ENCODE data around the gene PRSS50. TPM values are rescaled to one million over a fixed set of nuclear protein-coding genes. Genes with fewer than 3 reads are reported as not detected.

PRSS50 gene
- total and polyA plus RNA-seq, 2 donors (not counting 3 experiments of a cell fraction or from before 2014, with no cell fraction given), result not detected

GRCh38 chr3:46710229-46710628 is 7.4 kb downstream of the PRSS50 start:
- DNase-seq (ENCODE audit: low read depth, low spot score) (no peak), FAIRE-seq (no peak)
- Histone ChIP-seq H3K36me3 (ENCODE audit: control insufficient read depth in 2 of 2, extremely low read depth in 1 of 2, insufficient read depth in 2 of 2, low read length in 2 of 2) (no peaks in the 10 kb centered on the region), H3K27ac (ENCODE audit: insufficient read depth, low read depth, low read length) (no peak overlapping the region), H3K9ac (replicated peaks; ENCODE audit: extremely low read depth, insufficient read depth, low read length) (no peak overlapping the region), H3K4me1 (ENCODE audit: control insufficient read depth, extremely low read depth, insufficient read depth, low read length) (peaks cover 11% of the 10 kb centered on the region), H3K9me3 (replicated peaks; ENCODE audit: control insufficient read depth, insufficient read depth, low read length) (no peaks in the 10 kb centered on the region), H3K9me1 (replicated peaks; ENCODE audit: control insufficient read depth, extremely low read depth, insufficient read depth, low read length) (no peaks in the 10 kb centered on the region), H4K20me1 (replicated peaks; ENCODE audit: control insufficient read depth, extremely low read depth, insufficient read depth, low read length) (no peaks in the 10 kb centered on the region), H2AFZ (ENCODE audit: low read depth, low read length) (no peak overlapping the region), H3K27me3 (ENCODE audit: control insufficient read depth in 2 of 2, insufficient read depth in 2 of 2, low read length in 2 of 2) (no peaks in the 10 kb centered on the region), H3K79me2 (ENCODE audit: control insufficient read depth, insufficient read depth, low read length) (no peaks in the 10 kb centered on the region), H3K4me3 (replicated peaks in 1 of 3; ENCODE audit: insufficient read depth in 1 of 3, low read depth in 1 of 3, low read length in 3 of 3) (no peak overlapping the region), H3K4me2 (ENCODE audit: insufficient read depth, low read length) (no peak overlapping the region)
- TF ChIP-seq MAX (IDR thresholded peaks at IDR 0.05; ENCODE audit: insufficient read depth, insufficient read length), result no peak
- no peak for TF ChIP-seq JUN (IDR thresholded peaks at IDR 0.05; ENCODE audit: borderline replicate concordance, insufficient read depth, insufficient read length, low read depth)
- TF ChIP-seq POLR2A (IDR thresholded peaks at IDR 0.05; ENCODE audit: low read depth, low read length), result no peak
- no peak for TF ChIP-seq POLR2AphosphoS5 (IDR thresholded peaks at IDR 0.05; ENCODE audit: insufficient read depth, low read depth, low read length)
- no peak for TF ChIP-seq MYC (IDR thresholded peaks at IDR 0.05; ENCODE audit: low read depth, low read length)
- TF ChIP-seq EZH2 (IDR thresholded peaks at IDR 0.05; ENCODE audit: borderline replicate concordance, low read depth, low read length, severe bottlenecking), result no peak
- no peak for TF ChIP-seq GATA2 (IDR thresholded peaks at IDR 0.05; ENCODE audit: insufficient read depth, insufficient read length, low read depth, low read length)
- no peak for TF ChIP-seq FOS (IDR thresholded peaks at IDR 0.05; ENCODE audit: borderline replicate concordance, insufficient read depth, low read length)
- no peak for TF ChIP-seq CTCF (IDR thresholded peaks at IDR 0.05; ENCODE audit: extremely low read depth in 1 of 2, insufficient read depth in 1 of 2, low read depth in 1 of 2, low read length in 2 of 2)
- dilution Hi-C loops (cut with MboI; ENCODE audit: extremely low pct_ligation_motif_present, low sequenced_read_pairs) (no loop called here), intact Hi-C loops (cut with micrococcal nuclease) (no loop called here)
- ChIA-PET POLR2A (no interaction called here), CTCF (interaction anchor here (0.6 to 4.2 kb wide), 6 partner anchors 135 to 199 kb away, joined by 3 to 27 read pairs (median 4); no protein-coding TSS in a partner anchor)
- no TSS peak for BruUV-seq (replicated peaks)

All from endothelial cell of umbilical vein (primary cell).